HG02763 (cell line): ENCODE results near the gene CLCF1.
A peak's percentile ranks its signal among the peaks of the same experiment; 100 is the strongest.

Experiments used
- ATAC-seq: cut with Tn5 transposase; IDR thresholded peaks from one replicate; pipeline ENCODE4 v1.9.1; 2021; ENCODE audit warnings: mild to moderate bottlenecking, moderate library complexity; ENCODE audit not compliant: unreplicated experiment

CLCF1 gene

DNA sequence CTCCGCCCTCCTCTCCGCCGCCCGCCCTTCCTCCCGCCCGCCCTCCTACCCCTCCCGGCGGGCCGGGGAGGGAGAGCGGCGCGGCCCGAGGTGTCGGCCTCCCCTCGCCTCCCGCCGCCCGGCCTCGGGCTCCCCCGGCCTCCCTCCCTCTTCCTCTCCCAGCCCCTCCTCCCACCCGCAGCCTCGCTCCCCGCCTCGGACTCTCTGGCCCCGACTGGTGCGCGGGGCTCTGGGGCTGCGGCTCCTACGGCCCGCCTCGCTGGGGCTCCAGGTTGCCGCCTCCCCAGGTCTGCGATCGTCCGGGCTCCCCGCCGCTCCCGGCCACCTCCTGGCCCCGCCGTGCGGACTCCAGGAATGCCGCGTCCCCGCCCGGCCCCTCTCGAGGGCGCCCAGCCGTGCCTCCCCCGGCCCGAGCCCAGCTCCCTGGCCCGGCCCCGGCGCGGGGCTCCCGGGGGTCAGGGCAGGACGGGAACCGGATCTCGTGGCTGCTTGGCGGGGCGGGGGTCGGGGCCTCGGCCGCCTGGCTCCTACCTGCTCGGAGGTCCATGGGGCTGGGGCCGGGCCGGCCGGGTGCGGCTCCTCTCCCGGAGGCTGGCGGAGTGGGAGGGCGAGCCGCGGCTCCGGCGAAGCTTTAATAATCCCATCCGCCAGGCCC is at the start of gene CLCF1:
Gene CLCF1, minus strand, starts transcription at position 606 of the 655 bp plus-strand sequence. Its CDS starts 59 bp downstream, at position 547.
- no peak for ATAC-seq

DNA sequence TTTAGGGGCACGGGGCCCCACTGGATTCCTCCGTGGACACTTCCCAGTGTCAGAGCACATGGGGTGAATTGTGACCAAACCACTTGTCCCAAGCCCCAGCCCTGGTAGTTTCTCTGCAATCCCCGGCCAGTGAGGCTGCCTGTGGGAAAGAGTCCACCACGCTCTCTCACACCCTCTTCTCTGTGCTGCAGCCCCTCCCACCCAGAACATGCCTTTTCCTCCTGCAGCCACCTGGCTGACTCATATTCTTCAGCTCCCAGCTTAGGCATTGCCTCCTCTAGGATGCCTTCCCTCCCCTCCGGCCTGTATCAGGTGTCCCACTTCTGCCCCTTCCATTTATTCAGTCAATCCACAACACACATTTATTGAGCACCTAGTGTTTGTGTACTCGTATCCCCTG is 49.5 kb upstream of the CLCF1 start:
- ATAC-seq, result no peak

DNA sequence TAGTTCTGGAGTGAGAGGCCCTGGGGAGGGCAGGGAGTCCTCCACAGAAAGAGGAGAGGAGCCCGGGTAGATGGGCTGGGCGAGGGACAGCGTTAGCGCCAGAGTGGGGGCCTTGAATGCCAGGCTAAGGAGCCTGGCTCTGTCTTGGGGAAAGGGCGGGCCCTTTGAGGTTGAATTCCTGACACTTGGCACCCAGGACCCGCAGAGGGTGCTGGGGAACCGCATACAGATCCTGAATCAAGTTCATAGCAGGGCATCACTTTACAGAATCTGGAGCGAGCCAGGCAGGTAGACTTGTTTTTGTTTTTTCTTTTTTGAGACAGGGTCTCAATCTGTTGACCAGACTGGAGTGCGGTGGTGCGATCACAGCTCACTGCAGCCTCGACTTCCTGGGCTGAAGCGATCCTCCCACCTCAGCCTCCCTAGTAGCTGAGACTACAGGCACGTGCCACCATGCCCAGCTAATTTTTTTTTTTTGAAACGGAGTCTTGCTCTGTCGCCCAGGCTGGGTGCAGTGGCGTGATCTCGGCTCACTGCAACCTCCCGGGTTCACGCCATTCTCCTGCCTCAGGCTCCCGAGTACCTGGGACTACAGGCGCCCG is 48.1 kb upstream of the CLCF1 start:
- ATAC-seq, result no peak

DNA sequence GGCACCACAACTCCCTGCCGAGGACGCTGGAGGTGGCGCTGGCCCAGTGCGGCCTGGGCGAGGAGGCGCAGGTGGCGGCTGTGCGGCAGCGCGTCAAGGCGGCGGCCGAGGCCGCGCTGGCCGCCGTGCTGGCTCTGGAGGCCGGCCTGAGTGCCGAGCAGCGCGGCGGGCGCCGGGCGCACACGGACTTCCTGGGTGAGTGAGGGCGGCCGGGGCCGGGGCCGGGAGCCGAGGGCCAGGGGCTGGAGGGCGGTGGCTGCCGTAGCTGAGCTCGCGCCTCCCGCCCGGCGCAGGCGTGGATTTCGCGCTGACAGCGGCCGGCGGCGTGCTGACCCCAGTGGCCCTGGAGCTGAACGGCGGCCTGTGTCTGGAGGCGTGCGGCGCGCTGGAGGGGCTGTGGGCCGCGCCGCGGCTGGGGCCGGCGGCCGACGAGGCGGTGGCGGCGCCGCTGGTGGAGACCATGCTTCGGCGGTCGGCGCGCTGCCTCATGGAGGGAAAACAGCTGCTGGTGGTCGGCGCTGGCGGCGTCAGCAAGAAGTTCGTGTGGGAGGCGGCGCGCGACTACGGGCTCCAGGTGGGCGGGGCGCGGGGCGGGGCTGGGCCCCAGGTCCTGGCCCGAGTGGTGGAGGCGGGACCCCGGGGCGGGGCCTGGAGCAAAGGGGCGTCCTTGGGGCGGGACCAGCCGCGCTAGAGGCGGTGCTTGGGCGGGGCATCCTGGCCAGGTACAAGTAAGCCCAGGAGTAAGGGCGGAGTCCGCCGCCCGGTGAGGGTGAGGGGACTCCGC is 47.4 kb upstream of the CLCF1 start:
- peak; percentile 76 for ATAC-seq

DNA sequence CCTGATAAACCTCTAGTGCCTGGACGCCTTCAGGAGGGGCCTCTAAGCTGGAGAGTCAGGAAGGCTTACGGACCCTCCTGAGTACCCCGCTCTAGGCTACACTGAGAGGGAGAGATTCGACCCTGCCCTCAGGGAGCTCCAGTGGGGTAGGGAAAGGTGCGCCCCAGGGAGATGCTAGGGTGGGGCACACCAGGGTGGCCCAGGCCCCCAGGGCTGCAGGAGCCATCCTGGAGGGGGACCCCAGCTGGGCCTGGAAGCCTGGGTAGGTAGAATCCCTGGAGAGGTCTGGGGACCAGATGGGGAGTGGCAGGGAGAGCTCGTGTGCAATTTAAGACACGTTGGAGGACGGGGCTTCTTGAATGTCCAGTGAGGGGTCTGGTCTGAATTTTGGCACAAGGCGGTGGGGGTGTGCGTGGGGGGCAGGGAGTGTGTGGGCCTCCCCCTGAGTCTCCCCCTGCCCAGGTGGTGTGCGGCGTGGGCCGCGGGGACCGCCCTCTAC is 46.8 kb upstream of the CLCF1 start:
- no peak for ATAC-seq

DNA sequence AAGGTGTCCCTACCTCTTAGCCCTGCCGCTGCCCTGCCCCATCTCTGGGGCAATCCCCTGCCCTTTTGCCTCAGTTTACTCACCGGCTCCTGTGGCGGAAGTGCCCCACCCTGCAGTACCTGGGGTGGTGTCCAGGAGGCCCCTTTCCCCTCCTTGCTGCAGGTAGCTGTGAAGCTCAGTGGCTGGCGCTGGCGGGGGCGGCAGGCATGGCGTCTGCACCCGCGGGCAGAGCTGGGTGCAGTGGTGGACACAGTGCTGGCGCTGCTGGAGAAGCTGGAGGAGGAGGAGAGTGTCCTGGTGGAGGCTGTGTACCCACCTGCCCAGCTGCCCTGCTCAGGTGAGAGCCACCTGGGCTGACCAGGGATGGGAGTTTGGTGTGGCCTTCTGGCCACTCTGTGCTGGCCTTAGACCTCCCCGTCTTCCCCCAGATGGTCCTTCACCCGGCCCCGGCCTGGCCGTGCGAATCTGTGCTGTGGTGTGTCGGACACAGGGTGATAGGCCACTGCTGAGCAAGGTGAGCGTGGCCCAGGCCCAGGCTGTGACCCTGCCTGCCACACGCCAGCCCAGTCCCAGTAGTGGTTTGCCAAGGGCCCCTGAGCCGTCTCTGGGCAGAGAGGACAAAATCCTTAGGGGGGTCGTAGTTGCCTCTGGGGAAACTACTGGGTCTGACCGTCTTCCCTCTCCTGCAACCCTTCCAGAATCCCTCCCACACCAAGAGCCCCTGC is 46.1 kb upstream of the CLCF1 start:
- ATAC-seq, result no peak

DNA sequence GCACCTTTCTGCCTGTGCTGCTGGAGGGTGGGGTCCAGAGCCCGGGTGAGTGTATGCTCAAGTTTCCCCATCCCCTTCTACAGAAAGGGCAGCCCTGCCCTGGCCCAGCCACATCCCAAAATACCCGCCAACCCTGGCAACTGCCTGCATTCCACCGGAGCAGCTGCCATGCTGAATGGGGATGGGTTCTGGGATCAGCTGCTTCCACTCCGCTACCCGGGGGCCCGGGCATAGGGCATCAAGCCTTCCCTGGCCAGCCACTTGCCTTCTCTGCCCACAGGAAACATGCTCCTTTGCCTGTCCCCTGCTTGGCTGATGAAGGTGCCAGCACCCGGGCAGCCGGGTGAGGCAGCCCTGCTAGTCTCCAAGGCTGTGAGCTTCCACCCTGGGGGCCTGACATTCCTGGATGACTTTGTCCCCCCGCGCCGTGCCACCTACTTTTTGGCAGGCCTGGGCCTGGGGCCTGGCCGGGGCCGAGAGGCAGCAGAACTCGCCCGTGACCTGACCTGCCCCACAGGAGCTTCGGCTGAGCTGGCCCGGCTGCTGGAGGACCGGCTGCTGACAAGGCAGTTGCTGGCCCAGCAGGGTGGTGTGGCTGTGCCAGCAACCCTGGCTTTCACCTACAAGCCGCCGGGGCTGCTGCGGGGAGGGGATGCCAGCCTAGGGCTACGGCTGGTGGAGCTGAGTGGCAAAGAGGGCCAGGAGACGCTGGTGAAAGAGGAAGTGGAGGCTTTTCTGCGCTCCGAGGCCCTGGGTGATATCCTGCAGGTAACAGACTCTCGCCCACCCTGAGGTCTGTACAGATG is 45.3 kb upstream of the CLCF1 start:
- ATAC-seq, result no peak

DNA sequence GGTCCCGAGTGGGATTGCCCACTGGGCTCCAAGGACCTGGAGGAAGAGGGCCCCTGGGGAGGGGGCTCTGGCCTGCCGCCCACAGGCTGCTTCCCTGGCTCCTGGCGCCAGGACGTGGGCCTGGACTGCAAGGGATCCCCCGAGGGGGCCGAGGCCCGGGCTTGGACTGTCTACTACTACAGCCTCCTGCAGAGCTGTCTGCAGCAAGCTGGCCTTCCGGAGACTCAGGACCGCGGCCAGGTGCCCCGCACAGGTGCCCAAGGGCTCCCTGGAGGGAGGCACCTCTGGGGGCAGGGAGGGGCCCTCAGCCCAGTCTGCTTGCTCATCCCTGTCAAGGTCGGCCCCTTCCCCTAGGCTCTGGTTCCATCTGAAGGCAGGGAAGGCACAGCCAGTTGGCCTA is 44.0 kb upstream of the CLCF1 start:
- no peak for ATAC-seq

DNA sequence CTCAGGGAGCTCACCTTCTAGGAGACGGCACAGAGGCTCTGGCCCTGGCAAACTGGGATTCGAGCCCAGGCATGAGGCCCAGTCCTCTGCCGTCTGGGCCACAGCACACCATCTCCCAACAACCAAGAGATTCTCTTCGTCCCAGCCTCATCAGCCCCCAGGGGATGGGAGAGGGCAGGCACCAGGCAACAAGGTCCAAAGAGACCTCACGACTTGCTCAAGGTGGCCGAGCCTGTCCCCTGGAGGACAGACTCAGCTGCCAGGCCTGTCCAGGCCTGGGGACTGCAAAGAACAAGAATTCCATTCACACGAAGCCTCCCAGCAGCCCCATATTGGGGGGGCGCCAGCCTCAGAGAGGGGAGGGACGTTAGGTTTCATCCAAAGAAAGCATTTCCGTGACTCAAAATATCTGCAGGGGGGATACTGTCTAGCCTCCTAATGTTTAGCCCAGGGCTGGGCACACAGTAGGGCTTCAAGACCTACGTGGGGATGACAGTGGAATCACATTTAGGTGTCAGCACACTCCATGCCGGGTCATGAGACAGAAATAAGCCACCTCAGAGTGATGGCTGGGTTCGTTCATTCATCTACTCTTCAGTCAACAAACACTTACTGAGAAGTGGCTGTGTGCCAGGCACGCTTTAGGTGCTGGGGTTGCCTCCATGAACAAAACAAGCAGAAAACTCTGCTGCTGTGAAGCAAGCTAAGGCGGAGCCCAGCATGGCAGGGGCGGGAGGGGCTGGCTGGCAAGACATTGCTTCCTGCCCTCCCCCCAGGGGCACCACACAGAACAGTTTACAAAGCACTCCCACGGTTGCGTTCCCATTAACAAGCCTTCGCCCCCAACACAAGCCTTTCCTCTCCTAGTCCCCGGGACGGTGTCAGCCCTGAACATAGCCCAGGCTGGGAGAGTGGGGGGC is 43.3 kb upstream of the CLCF1 start:
- no peak for ATAC-seq

DNA sequence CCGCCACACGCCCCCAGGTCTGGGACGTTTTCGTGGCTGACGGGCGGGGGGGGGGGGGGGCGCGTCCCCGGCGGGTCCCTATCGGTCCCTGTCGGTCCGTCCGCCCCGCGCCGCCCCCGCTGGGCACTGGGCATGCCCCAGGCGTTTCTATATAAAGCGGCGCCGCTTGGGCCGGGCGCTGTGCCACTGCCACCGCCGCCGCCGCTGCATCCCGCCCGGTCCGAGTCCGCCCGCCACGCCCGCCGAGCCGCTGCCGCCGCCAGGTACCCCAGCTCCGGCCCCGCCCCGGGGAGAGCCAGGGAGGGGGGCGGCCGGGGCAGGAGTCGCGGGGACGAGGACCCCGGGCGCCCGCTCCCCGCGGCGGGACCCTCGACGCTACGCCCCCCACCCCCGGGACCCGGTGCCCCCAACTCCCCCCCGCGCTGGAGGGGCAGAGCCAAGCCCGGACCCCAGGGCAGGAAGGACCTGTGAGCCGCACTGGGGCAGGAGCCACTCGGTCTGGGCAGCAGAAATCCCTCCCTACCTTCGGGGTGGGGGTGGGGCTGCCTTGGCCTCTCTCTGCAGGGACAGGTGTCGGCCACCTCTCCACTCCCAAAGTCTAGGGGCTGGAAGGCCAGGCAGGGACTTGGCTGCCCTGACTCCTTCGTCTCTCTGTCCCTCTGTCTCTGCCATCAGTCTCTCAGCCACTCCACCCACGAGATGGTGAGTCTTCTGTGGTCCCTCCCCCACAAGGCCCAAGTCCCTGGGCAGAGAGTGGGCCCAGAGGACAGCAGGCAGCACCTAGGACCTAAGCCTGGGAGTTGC is 42.3 kb upstream of the CLCF1 start, which contains the start of gene CARNS1:
Gene CARNS1, plus strand, starts transcription at position 178 of the 804 bp plus-strand sequence. Its CDS starts 522 bp downstream, at position 700.
- ATAC-seq, result no peak

DNA sequence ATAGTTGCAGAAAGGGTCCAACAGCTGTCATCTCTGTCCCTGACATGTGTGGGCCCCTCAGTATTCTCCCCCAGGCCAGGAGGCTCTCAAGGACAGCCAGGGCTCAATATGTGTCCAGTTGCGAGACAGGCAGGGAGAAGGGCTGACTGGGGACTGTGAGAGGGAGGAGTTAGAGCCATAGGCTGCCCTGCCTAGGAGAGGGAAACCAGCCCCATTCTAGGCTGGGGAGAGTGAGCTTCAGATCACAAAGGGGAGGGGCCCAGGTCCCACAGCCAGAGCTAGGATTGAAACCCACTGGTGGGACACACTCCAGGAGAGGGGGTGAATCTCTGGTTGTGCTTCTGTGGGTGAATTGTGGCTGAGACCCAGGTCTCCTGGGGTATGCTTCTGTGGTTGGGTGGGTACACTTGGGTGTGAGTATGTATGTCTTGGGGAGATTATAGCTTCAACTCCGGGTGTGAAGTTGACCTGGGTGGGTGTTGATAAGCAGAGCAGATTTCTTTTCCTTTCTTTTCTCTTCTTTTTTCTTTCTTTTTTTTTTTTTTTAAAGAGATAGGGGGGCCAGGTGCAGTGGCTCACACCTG is 40.0 kb upstream of the CLCF1 start:
- ATAC-seq, result no peak

DNA sequence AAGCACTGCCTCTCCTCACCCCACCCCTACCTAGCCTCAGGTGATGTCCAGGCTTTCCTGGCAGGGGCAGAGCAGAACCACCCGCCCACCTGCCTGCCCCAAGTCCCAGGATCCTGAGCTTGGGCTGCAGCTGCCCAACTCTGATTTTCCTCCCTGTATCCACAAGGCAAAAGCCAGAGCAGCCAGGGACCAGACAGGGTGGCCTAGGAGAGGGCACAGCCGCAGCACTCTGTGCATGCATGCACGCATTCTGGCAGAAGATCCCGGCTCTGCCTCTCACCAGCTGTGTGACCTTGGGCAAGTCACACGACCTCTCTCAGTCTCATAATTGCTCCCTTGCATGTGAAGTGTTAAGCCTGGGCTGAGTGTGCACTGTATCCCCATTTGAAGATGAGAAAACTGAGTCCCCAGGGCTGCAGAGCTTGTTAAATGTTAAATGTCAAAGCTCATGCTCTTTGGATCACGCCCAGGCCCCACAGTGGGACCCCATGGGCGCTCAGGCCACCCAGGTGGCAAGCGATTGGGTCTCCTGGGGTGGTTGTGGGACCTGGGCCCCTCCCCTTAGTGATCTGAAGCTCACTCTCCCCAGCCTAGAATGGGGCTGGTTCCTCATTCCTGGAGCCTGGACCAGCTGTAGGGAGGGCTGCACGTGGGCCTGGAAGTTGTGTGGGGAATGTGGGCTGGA is 39.2 kb upstream of the CLCF1 start:
- ATAC-seq, result no peak

DNA sequence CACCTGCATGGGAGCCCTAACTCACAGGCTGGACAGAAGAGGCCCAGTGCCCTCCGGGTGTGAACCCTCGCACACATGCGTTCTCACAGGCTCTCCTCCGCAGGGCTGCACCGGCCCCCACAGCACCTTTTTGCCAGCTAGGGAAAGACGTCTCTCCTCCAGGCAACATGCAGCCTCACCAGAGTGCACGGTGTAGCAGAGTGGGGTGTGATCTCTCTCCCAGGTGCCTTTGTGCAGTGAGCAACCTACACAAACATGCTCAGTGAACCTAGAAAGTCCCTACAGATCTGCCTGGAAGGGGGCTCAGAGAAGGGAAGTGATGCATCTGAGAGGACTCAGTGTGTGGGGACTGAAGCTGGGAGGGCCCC is 38.4 kb upstream of the CLCF1 start:
- ATAC-seq, result no peak

DNA sequence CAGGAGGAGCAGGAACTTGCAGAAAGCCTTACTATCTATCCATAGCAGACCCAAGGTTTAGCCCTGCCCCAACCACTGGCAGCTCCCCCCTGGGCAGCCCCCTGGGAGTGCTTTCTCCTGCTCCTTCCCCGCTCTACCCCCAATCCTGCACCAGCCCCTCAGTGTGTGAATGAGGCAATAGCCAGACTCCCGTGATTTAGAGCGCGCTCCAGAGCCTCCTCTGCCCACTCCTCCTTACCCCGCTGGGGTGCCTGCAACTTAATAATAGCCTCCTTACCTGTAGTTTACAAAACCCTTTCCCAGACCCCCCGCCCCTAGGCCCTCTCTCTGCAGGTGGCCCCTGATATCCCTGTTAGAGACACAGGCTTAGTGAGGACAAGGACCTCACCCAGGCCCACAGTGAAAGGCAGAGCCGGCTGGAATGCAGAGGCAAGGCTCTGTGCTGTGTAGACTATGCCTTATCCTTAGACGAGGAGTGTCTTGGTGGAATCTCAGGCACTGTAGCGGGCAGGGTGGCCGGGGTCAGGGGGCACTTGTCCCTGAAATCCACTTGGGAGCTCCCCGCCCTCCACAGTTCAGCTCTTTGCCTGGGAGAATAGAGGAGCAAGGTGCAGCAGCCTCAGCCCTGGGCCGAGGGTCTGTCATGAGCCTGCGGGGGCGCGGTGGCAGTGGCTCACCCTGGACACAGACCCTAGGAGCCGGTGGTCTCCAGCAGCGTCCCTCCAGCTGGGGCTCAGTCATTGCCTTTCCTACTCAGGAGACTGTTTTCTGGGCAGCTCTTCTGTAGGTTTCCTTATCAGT is 37.8 kb upstream of the CLCF1 start:
- ATAC-seq, result no peak

DNA sequence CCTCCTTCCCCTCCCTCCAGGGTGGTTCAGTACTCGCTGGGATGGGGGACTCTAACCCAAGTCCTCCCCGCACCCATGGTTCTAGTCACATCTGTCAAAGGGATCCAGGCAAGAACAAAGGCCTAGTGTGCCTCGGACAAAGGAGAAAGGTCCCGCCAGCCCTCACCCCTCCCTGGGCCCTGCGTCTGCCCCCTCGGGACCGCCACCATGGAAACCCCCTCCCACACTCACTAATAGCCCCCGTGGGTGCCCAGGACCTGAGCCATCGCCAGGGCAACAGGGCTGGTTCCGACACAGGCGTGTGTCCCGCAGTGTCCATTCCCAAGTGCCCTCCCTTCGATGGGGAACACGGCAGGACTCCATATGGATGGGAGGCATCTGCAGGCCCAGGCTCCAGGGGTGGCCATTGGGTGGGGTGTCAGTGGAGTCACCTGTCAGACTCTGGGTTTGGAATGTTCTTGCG is 37.0 kb upstream of the CLCF1 start:
- no peak for ATAC-seq

DNA sequence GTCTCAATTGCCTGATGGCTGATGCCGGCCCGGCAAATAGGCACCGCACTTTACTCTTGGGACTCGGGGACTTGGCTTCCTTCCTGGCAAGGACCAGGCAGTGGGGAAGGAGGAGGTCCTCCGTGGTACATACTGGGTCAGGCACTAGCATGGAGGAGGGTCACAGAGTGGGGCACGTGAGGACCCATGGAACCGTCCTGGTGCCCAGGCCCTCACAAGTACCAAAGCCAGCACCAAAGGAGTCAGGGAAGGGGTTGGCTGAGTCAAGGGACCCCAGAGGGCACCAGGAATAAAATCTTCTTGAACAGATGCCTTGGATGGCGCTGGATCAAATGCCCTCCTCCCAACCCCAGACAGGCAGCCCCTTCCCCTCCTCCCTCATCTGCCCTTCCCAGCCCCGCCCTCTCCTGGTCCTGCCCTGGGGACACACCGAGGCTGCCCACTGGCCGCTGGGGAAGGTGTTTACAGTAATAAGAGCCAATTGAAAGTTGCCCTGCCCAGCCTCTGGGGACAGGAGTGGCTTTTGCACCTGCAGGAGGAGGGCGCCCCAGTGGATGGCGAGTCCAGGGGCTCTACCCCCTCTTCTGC is 36.5 kb upstream of the CLCF1 start:
- ATAC-seq, result no peak
